Keratinocyte (primary cell): ENCODE data around the gene C20orf204.

Experiments
- EZH2 ChIP-seq: IDR thresholded peaks from one replicate; pipeline ENCODE4 v1.6.1; 2012; ENCODE audit warnings: inconsistent platforms, mild to moderate bottlenecking, low read length, moderate library complexity
- TF ChIP-seq, protein P1 (sequence below), 3 experiments: IDR thresholded peaks in 1 of 3; conservative IDR thresholded peaks in 1 of 3; optimal IDR thresholded peaks in 1 of 3; 2 replicates in 2 of 3; 3 replicates in 1 of 3; pipeline versions ENCODE3 to v1.5.1; 2011; ENCODE audit warnings: low read length in 3 of 3, mild to moderate bottlenecking in 3 of 3, moderate library complexity in 2 of 3, control low read depth in 1 of 3, inconsistent platforms in 1 of 3; ENCODE audit not compliant: insufficient read depth in 2 of 3; ENCODE audit errors: extremely low read depth in 1 of 3

DNA sequence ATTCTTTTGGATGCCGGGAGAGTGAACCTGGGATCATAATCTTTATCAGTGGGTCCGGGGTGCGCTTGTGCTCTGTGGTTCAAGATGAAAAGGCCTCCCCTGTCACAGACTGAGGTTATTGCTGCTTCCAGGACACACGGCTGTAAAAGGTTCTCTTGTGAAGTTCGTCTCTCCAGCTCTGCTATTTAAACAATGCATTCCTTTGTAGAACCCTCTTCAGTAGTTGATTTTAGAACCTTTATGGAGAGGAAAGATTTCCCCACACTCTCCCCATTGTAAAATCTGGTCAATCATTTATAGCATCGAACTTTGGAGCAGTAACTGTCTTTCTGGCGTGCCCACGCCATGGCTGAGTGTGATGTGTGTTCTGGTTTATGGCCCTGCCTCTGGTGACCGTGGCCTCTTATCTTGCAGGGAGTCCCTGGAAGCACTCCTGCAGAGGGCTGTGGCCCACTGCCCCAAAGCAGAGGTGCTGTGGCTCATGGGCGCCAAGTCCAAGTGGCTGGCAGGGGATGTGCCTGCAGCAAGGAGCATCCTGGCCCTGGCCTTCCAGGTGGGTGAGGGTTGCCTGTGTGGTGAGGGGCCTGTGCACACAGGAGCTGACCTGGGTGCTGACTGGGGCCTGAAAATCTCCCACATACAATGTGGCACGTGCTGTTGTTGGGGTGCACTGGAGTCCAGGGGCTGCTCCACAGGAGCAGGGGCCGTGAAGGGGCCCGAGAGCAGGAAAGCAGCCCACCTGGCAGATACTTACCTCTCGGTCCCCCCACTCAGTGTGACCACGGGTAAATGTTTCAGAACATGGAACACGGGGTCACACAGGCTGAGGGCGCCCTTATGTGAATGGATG lies 11.6 kb upstream of the C20orf204 start:
- TF ChIP-seq, protein P1, sequence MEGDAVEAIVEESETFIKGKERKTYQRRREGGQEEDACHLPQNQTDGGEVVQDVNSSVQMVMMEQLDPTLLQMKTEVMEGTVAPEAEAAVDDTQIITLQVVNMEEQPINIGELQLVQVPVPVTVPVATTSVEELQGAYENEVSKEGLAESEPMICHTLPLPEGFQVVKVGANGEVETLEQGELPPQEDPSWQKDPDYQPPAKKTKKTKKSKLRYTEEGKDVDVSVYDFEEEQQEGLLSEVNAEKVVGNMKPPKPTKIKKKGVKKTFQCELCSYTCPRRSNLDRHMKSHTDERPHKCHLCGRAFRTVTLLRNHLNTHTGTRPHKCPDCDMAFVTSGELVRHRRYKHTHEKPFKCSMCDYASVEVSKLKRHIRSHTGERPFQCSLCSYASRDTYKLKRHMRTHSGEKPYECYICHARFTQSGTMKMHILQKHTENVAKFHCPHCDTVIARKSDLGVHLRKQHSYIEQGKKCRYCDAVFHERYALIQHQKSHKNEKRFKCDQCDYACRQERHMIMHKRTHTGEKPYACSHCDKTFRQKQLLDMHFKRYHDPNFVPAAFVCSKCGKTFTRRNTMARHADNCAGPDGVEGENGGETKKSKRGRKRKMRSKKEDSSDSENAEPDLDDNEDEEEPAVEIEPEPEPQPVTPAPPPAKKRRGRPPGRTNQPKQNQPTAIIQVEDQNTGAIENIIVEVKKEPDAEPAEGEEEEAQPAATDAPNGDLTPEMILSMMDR (optimal IDR thresholded peaks at IDR 0.05 in 1 of 3, IDR thresholded peaks at IDR 0.05 in 1 of 3, conservative IDR thresholded peaks at IDR 0.05 in 1 of 3; ENCODE audit: extremely low read depth in 1 of 3, insufficient read depth in 2 of 3, low read length in 3 of 3), result no peak
- no peak for TF ChIP-seq EZH2
